ENCODE measurements around the gene RSU1.
A peak's percentile ranks its signal among the peaks of the same experiment; 100 is the strongest.
"Not testable (repeated sequence)": the region's sequence is repeated elsewhere in the genome, so short reads cannot be mapped to it uniquely, and the experiment has no call there.

The RSU1 gene

GRCh38 chr10:16828114-16828568 lies 10.9 kb upstream of the RSU1 start:
- peak; percentile 35 for DNase-seq (ENCODE audit: extremely low spot score)
- ChIA-PET CTCF (interaction anchor here (0.7 to 1.8 kb wide), 10 partner anchors 9 to 951 kb away, joined by 3 to 8 read pairs (median 4); partner anchors contain the start of gene RSU1), POLR2A (no interaction called here)
- TF ChIP-seq CTCF (IDR thresholded peaks at IDR 0.05; ENCODE audit: control extremely low read depth, extremely low read depth, low read depth, missing control alignments) = peak; percentile 37

GRCh38 chr10:16827474-16827873 lies 10.2 kb upstream of the RSU1 start:
- DNase-seq (ENCODE audit: extremely low spot score); POLR2A ChIA-PET: not testable (repeated sequence)
- CTCF ChIA-PET = interaction anchor here (0.7 to 1.8 kb wide), 9 partner anchors 9 to 950 kb away, joined by 3 to 8 read pairs (median 4); partner anchors contain the start of gene RSU1

- ChIA-PET CTCF (interaction anchor here (1.3 kb wide), 1 partner anchor 434 kb away, joined by 6 read pairs; no protein-coding TSS in a partner anchor), POLR2A (no interaction called here)
- no peak for TF ChIP-seq CTCF (IDR thresholded peaks at IDR 0.05; ENCODE audit: control extremely low read depth, extremely low read depth, low read depth, missing control alignments)
- DNase-seq (ENCODE audit: extremely low spot score) = no peak
Observed at GRCh38 chr10:16822726-16823360, 5.6 kb upstream of the RSU1 start.

GRCh38 chr10:16822027-16822426 lies 4.8 kb upstream of the RSU1 start:
- CTCF ChIA-PET = interaction anchor here (1.3 to 2.7 kb wide), 3 partner anchors 14 to 435 kb away, joined by 3 to 12 read pairs (median 4); no protein-coding TSS in a partner anchor
- POLR2A ChIA-PET = no interaction called here
- DNase-seq (ENCODE audit: extremely low spot score) = no peak
- TF ChIP-seq CTCF (IDR thresholded peaks at IDR 0.05; ENCODE audit: control extremely low read depth, extremely low read depth, low read depth, missing control alignments) = no peak

- DNase-seq (ENCODE audit: extremely low spot score) = no peak
- POLR2A ChIA-PET = no interaction called here
- CTCF ChIA-PET = interaction anchor here (1.7 to 2.7 kb wide), 2 partner anchors 12 to 410 kb away, joined by 3 to 12 read pairs; no protein-coding TSS in a partner anchor
- no peak for TF ChIP-seq CTCF (IDR thresholded peaks at IDR 0.05; ENCODE audit: control extremely low read depth, extremely low read depth, low read depth, missing control alignments)
Observed at GRCh38 chr10:16820421-16820820, 3.2 kb upstream of the RSU1 start.

GRCh38 chr10:16820018-16820417 lies 2.8 kb upstream of the RSU1 start:
- TF ChIP-seq CTCF (IDR thresholded peaks at IDR 0.05; ENCODE audit: control extremely low read depth, extremely low read depth, low read depth, missing control alignments) = no peak
- no peak for DNase-seq (ENCODE audit: extremely low spot score)
- CTCF ChIA-PET = interaction anchor here (2.7 kb wide), 1 partner anchor 12 kb away, joined by 12 read pairs; no protein-coding TSS in a partner anchor
- POLR2A ChIA-PET = no interaction called here

- no peak for TF ChIP-seq CTCF (IDR thresholded peaks at IDR 0.05; ENCODE audit: control extremely low read depth, extremely low read depth, low read depth, missing control alignments)
- no peak for DNase-seq (ENCODE audit: extremely low spot score)
- ChIA-PET CTCF (interaction anchor here (2.7 kb wide), 1 partner anchor 11 kb away, joined by 12 read pairs; no protein-coding TSS in a partner anchor), POLR2A (no interaction called here)
Observed at GRCh38 chr10:16819436-16819835, 2.2 kb upstream of the RSU1 start.
